Astrocyte (in vitro differentiated cells and primary cell): ENCODE data around the gene RRP9.

Experiments used
- CTCF ChIP-seq: IDR thresholded peaks from 2 replicates; pipeline ENCODE4 v1.5.1; 2011; ENCODE audit warnings: low read depth, mild to moderate bottlenecking, inconsistent platforms, low read length, moderate library complexity; ENCODE audit not compliant: insufficient read depth
- EZH2 ChIP-seq: IDR thresholded peaks from 2 replicates; pipeline ENCODE4 v1.6.1; 2012; ENCODE audit warnings: mild to moderate bottlenecking, low read length, inconsistent platforms; ENCODE audit not compliant: insufficient read depth

DNA sequence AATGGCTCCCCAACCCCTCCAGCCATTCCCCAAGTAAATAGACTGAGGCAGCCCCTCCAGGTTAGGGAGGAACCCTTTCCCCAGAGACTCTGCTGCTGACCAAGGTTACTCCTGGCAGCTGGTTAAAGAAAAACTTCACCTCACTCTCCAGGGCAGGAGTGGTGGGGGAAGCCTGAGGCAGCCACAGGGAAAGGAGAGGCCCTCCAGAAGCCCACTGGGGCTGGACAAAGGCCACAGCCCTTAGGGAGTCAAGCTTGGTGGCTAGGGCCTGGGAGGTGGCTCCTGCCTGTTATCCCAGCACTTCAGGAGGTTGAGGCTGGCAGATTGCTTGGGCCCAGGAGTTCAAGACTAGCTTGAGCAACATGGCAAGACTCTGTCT lies 42.6 kb upstream of the RRP9 start:
- TF ChIP-seq EZH2, result no peak
- TF ChIP-seq CTCF, result no peak
